GM18517 (cell line): ENCODE results near the gene ZNF217.
"Not testable (repeated sequence)": the region's sequence is repeated elsewhere in the genome, so short reads cannot be mapped to it uniquely, and the experiment has no call there.

ENCODE experiments used
- ATAC-seq: cut with Tn5 transposase; IDR thresholded peaks from one replicate; pipeline ENCODE4 v1.9.1; 2021; ENCODE audit warnings: mild to moderate bottlenecking, moderate library complexity; ENCODE audit not compliant: unreplicated experiment

Gene ZNF217

DNA sequence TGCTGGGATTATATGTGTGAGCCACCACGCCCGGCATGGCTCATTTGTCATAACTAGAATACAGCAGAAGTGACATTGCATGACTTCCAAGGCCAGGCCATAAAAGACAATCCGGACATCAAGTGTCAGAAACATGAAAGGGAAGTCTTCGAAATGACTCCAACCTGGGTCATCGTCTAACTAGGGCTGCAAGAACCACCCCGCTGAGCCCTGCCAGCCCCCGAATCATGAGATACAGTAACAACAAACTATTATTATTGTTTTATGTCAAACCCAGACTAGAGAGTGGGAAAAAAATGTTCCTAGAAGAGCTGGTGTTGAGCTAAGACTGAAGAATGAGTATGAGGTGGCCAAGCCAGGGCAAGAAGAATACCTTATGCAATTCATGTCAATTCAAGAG lies 59.6 kb downstream of the ZNF217 start:
- ATAC-seq: no peak

DNA sequence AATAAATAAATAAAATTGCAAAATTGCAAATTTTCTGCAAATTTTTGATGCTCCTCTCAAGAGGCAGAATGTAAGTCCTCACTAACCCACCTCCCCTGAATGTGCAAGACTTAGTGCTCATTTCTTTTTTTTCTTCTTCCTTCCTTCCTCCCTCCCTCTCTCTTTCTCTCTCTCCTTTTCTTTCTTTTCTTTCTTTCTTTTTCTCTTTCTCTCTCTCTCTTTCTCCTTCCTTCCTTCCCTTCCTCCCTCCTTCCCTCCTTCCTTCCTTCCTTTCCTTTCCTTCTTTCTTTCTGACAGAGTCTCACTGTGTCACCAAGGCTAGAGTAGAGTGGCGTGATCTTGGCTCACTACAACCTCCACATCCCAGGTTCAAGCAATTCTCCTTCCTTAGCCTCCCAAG lies 60.1 kb downstream of the ZNF217 start:
- no peak for ATAC-seq

DNA sequence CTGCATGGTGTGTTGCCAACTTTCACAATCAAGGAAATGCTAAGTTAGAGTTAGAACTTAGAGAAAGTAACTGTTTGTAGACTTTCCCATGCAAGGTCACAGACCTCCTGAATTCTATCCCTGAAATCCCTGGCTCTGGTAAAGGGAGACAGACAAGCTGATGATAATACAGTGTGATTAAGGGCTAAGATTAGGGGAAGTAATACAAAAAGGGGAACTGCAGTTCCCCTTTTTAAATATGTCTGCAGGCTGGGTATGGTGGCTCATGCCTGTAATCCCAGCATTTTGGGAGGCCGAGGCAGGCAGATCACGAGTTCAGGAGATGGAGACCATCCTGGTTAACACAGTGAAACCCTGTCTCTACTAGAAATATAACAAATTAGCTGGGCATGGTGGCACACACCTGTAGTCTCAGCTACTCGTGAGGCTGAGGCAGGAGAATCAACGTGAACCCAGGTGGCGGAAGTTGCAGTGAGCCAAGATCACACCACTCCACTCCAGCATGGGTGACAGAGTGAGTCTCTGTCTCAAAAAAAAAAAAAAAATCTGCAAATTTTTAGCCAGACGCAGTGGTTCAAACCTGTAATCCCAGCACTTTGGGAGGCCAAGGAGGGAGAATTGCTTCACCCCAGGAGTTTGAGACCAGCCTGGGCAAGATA lies 60.9 kb downstream of the ZNF217 start:
- not testable (repeated sequence) for ATAC-seq

DNA sequence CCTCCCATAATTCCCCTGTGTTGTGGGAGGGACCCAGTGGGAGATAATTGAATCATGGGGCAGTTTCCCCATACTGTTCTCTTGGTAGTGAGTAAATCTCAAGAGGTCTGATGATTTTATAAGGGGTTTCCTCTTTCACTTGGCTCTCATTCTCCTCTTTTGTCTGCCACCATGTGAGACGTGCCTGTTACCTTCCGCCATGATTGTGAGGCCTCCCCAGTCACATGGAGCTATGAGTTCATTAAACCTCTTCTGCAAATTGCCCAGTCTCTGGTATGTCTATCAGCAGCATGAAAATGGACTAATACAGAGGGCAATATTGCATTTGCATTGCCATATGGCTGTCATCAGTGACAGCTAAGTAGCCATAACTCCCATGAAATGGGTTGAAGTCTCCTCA lies 63.2 kb downstream of the ZNF217 start:
- ATAC-seq: no peak

DNA sequence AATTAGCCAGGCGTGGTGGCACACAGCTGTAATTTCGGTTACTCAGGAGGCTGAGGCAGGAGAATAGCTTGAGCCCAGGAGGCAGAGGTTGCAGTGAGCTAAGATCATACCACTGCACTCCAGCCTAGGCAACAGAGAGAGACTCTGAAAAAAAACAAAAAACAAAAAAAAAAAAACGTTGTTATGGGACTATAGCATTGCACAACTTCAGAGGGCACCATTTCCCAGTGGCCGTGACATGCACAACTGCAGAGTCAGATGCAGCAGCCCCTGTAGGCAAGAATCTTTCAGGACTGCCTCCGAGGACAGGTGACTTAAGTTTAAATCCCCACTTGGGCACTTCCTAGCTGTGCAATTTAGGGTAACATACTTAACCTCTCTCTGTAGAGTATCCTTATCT lies 64.0 kb downstream of the ZNF217 start:
- no peak for ATAC-seq

DNA sequence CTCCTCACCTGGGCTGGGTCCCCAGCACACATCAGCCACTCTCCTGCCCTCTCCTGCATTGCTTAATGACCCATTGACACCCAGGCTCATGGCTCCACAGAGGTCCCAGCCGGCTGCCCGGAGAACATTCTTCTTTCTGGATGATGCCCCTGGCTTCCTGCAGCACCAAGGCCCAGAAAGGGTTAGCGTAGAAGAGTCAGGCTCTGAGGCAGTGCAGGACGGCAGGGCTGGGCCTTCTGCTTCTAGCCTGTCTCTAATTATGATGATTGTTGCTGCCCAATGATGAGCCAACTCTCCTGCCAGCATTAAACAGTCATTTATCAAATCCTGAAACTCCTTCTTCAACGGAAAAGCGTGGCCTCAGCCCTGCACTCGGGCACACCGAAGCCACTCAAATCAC lies 66.4 kb downstream of the ZNF217 start:
- ATAC-seq: no peak

DNA sequence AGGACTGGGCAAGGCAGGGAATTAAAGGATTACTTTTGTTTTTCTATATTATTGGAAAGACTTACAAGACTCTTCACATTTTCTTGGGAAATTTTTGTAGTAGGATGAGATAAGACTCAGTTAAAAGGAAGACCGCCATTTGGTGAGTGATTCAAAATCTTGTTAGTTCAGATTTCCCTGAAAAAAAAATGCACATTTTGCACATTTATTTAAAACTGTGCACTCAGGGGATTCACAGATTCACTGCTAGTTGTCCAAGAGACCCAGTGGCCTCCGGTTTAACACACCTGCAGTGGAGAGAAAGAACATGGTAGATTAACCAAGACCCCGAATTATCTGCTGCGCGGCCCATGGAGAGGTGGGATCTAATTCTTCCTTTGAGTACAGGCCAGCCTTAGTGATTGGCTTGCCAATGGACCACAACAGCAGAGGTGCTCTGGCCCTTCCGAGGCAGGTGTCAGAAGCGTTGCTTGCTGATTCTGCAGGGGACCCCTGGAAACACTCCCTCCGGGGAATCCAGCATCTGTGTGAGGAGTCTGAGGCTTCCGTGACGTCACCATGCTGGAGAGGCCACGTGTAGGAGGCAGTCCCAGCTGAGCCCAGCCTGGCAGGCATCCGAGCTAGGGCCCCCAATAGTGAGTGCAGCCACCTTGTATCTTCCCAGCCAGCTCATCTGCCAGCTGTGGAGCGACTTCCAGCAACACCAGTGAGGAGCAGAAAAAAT lies 68.9 kb downstream of the ZNF217 start:
- no peak for ATAC-seq

DNA sequence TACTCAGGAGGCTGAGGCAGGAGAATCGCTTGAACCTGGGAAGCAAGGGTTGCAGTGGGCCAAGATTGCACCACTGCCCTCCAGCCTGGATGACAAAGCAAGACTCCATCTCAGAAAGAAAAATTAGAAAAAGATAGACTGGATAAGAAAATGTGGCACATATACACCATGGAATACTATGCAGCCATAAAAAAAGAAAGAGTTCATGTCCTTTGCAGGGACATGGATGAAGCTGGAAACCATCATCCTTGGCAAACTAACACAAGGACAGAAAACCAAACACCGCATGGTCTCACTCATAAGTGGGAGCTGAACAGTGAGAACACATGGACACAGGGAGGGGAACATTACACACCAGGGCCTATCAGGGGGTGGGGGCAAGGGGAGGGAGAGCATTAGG lies 70.0 kb downstream of the ZNF217 start:
- ATAC-seq: not testable (repeated sequence)

DNA sequence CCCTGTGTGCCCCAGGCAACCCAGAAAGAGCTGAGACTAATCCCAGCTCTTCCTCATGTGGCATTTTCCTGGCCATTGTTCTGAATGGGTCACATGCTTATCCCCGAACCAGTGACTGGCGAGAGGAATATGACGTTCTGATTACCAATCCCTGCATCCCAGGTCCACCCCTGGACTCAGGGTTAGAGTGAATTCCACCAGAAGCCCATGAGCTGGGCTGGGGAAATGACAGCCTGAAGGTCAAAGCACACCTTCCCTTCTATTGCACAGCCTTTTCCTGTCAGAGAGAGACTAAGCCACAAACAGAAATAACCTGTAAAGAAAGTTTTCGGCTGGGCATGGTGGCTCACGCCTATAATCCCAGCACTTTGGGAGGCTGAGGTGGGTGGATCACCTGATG lies 70.9 kb downstream of the ZNF217 start:
- ATAC-seq: no peak

DNA sequence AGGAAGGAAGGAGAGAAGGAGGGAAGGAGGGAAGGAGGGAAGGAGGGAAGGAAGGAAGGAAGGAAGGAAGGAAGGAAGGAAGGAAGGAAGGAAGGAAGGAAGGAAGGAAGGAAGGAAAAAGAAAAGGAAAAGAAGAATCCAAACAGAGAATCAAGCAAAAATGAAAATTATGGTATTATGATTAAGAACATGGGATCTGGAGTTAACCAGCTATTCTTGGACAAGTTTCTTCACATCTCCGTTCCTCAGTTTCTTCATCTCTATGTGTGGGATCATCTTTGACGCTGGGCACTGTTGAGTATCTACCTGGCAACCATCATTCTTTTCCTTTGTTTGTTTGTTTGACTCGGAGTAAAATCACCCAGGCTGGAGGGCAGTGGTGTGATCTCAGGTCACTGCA lies 71.6 kb downstream of the ZNF217 start:
- ATAC-seq: no peak

DNA sequence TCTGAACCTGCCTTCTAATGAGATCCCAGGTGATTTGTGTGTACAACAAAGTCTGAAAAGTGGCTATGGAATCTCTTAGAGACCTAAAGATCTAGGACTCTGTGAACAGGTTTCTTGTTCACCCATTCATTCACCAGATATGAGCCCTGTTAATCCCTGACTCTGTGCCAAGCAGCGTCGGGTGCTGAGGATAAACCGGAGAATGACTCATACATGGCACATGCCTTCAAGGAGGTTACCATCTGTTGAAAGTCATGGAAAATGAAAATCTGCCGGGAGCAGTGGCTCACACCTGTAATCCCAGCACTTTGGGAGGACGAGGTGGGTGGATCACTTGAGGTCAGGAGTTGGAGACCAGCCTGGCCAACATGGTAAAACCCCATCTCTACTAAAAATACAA lies 72.2 kb downstream of the ZNF217 start:
- not testable (repeated sequence) for ATAC-seq

DNA sequence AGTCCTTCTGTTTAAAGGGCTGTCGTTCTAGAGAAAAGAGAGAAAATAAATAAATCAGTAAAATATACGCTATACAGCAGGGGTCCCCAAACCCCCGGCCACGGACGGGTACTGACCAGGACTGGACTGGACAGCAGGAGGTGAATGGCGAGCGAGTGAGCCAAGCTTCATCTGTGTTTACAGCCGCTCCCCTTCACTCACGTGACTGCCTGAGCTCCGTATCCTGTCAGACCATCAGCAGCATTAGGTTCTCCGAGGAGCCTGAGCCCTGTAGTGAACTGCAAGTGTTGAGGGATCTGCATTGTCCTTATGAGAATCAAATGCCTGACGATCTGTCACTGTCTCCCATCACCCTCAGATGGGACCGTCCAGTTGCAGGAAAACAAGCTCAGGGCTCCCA lies 76.5 kb downstream of the ZNF217 start:
- no peak for ATAC-seq
